HUES6 (cell line): ENCODE data around the gene GNRHR.

Experiments used
- H3K27ac ChIP-seq: 2 replicates; pipeline ENCODE4 v1.7.0; 2013; ENCODE audit warnings: low read depth, mild to moderate bottlenecking, low read length, inconsistent platforms
- H3K27me3 ChIP-seq: 2 replicates; pipeline ENCODE4 v1.6.1; 2013; ENCODE audit warnings: low read length; ENCODE audit not compliant: control insufficient read depth, insufficient read depth
- H3K36me3 ChIP-seq: 2 replicates; pipeline ENCODE4 v1.6.1; 2013; ENCODE audit warnings: low read length; ENCODE audit not compliant: control insufficient read depth, insufficient read depth
- H3K4me1 ChIP-seq: 2 replicates; pipeline ENCODE4 v1.6.1; 2013; ENCODE audit warnings: low read length; ENCODE audit not compliant: control insufficient read depth, insufficient read depth
- H3K4me3 ChIP-seq: 2 replicates; pipeline ENCODE4 v1.5.1; 2013; ENCODE audit warnings: low read depth, low read length
- H3K9ac ChIP-seq: one replicate; pipeline ENCODE4 v1.6.1; 2013; ENCODE audit warnings: mild to moderate bottlenecking, low read length
- H3K9me3 ChIP-seq: 2 replicates; pipeline ENCODE4 v1.6.1; 2013; ENCODE audit warnings: low read depth, low read length; ENCODE audit not compliant: control insufficient read depth, insufficient read depth

Gene GNRHR, protein sequence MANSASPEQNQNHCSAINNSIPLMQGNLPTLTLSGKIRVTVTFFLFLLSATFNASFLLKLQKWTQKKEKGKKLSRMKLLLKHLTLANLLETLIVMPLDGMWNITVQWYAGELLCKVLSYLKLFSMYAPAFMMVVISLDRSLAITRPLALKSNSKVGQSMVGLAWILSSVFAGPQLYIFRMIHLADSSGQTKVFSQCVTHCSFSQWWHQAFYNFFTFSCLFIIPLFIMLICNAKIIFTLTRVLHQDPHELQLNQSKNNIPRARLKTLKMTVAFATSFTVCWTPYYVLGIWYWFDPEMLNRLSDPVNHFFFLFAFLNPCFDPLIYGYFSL

GRCh38 chr4:67754288-67754687 lies at the start of gene GNRHR:
TSS of gene GNRHR (minus strand) at chr4:67754388. CDS start at chr4:67754335, 53 bp downstream.
- Histone ChIP-seq H3K9me3 (no peaks in the 10 kb centered on the region), H3K9ac (no peak within 1 kb of the TSS), H3K4me3 (no peak within 1 kb of the TSS)

GRCh38 chr4:67796810-67797209 lies 42.6 kb upstream of the GNRHR start:
- no peak overlapping the region for H3K9ac ChIP-seq
- H3K36me3 ChIP-seq: no peaks in the 10 kb centered on the region
- no peak overlapping the region for H3K4me3 ChIP-seq

More at GRCh38 chr4:67754288-67754687, at the start of gene GNRHR:
- Histone ChIP-seq H3K36me3 (no peaks in the 10 kb centered on the region), H3K4me1 (peaks cover 13% of the 10 kb centered on the region; the same call in 1 of the 2 replicates), H3K27ac (no peak within 1 kb of the TSS), H3K27me3 (no peaks in the 10 kb centered on the region)

GRCh38 chr4:67790721-67791120 lies 36.5 kb upstream of the GNRHR start:
- Histone ChIP-seq H3K4me3 (no peak overlapping the region), H3K27ac (no peak overlapping the region), H3K9me3 (no peaks in the 10 kb centered on the region)

More at GRCh38 chr4:67796810-67797209, 42.6 kb upstream of the GNRHR start:
- Histone ChIP-seq H3K4me1 (no peaks in the 10 kb centered on the region), H3K9me3 (no peaks in the 10 kb centered on the region), H3K27me3 (no peaks in the 10 kb centered on the region), H3K27ac (no peak overlapping the region)

GRCh38 chr4:67787311-67787710 lies 33.1 kb upstream of the GNRHR start:
- H3K27ac ChIP-seq: no peak overlapping the region

More at GRCh38 chr4:67790721-67791120, 36.5 kb upstream of the GNRHR start:
- no peaks in the 10 kb centered on the region for H3K27me3 ChIP-seq
- H3K9ac ChIP-seq: no peak overlapping the region
- no peaks in the 10 kb centered on the region for H3K36me3 ChIP-seq
- H3K4me1 ChIP-seq: no peaks in the 10 kb centered on the region

GRCh38 chr4:67785528-67785927 lies 31.3 kb upstream of the GNRHR start:
- no peak overlapping the region for H3K9ac ChIP-seq
- H3K9me3 ChIP-seq: no peaks in the 10 kb centered on the region
- H3K27ac ChIP-seq: no peak overlapping the region
- no peaks in the 10 kb centered on the region for H3K27me3 ChIP-seq
- no peaks in the 10 kb centered on the region for H3K36me3 ChIP-seq
- H3K4me3 ChIP-seq: no peak overlapping the region
- no peaks in the 10 kb centered on the region for H3K4me1 ChIP-seq

More at GRCh38 chr4:67787311-67787710, 33.1 kb upstream of the GNRHR start:
- no peaks in the 10 kb centered on the region for H3K4me1 ChIP-seq
- no peaks in the 10 kb centered on the region for H3K27me3 ChIP-seq
- H3K4me3 ChIP-seq: no peak overlapping the region
- no peaks in the 10 kb centered on the region for H3K9me3 ChIP-seq
- H3K9ac ChIP-seq: no peak overlapping the region
- no peaks in the 10 kb centered on the region for H3K36me3 ChIP-seq

- Histone ChIP-seq H3K27ac (no peak overlapping the region), H3K4me1 (no peaks in the 10 kb centered on the region), H3K9ac (no peak overlapping the region), H3K9me3 (no peaks in the 10 kb centered on the region), H3K4me3 (no peak overlapping the region), H3K27me3 (no peaks in the 10 kb centered on the region), H3K36me3 (no peaks in the 10 kb centered on the region)
Observed at GRCh38 chr4:67779631-67780030, 25.4 kb upstream of the GNRHR start.

DNA sequence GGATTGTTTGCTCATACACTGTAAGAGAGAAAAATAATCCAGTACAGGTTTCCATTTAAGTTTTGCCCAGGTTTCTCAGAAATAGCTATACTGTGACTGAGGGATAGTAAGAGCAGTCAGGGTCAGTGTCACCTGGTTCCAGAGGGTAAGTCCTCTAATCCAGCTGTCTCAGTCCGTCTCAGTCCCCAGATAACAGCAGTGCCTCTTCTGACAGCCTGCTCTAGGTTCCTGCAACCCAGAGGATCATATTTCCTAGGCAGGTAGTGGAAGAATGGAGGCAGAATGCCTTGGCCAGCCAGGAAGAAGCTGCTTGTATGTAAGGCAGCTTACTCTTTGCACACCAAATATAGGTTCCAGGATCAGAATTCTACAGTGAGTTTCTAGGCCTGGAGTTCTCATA lies 22.6 kb upstream of the GNRHR start:
- H3K27ac ChIP-seq: no peak overlapping the region
- no peak overlapping the region for H3K9ac ChIP-seq
- no peaks in the 10 kb centered on the region for H3K27me3 ChIP-seq
- no peaks in the 10 kb centered on the region for H3K9me3 ChIP-seq
- H3K4me1 ChIP-seq: no peaks in the 10 kb centered on the region
- H3K4me3 ChIP-seq: no peak overlapping the region
- no peaks in the 10 kb centered on the region for H3K36me3 ChIP-seq

DNA sequence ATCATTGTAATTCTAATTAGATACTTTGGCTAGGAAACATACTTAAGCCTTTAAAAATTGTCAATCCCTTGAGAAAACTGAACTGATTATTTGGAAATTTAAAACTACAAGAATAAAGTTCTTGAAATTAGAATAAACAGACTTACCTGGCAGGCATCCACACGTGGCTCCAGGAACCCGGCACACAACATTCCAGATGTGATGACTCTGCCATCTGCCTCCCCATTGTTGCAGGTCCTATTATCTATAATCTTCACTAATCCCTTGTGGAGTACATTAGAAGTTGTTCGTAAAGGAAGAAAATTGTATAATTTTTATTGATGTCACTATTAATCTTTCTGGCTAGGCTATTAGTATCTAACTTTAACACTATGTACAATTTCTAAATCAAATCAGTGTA lies 16.2 kb upstream of the GNRHR start:
- H3K36me3 ChIP-seq: no peaks in the 10 kb centered on the region
- H3K4me1 ChIP-seq: peaks cover 4% of the 10 kb centered on the region; the same call in 1 of the 2 replicates
- no peak overlapping the region for H3K27ac ChIP-seq
- no peaks in the 10 kb centered on the region for H3K27me3 ChIP-seq
- H3K9ac ChIP-seq: no peak overlapping the region
- no peak overlapping the region for H3K4me3 ChIP-seq
- H3K9me3 ChIP-seq: no peaks in the 10 kb centered on the region

GRCh38 chr4:67765928-67766327 lies 11.7 kb upstream of the GNRHR start:
- no peak overlapping the region for H3K27ac ChIP-seq
- H3K27me3 ChIP-seq: no peaks in the 10 kb centered on the region
- H3K4me3 ChIP-seq: no peak overlapping the region
- no peaks in the 10 kb centered on the region for H3K36me3 ChIP-seq
- H3K9ac ChIP-seq: no peak overlapping the region
- no peaks in the 10 kb centered on the region for H3K9me3 ChIP-seq
- H3K4me1 ChIP-seq: peaks cover 4% of the 10 kb centered on the region; the same call in 1 of the 2 replicates

- no peak overlapping the region for H3K4me3 ChIP-seq
- H3K27me3 ChIP-seq: no peaks in the 10 kb centered on the region
- H3K27ac ChIP-seq: no peak overlapping the region
- H3K9me3 ChIP-seq: no peaks in the 10 kb centered on the region
- no peaks in the 10 kb centered on the region for H3K36me3 ChIP-seq
- H3K4me1 ChIP-seq: peaks cover 3% of the 10 kb centered on the region; the same call in 1 of the 2 replicates
- no peak overlapping the region for H3K9ac ChIP-seq
Observed at GRCh38 chr4:67765401-67765800, 11.2 kb upstream of the GNRHR start.

GRCh38 chr4:67764183-67764582 lies 10.0 kb upstream of the GNRHR start:
- H3K9me3 ChIP-seq: no peaks in the 10 kb centered on the region
- no peaks in the 10 kb centered on the region for H3K27me3 ChIP-seq
- H3K4me1 ChIP-seq: no peaks in the 10 kb centered on the region
- H3K4me3 ChIP-seq: no peak overlapping the region
- no peak overlapping the region for H3K9ac ChIP-seq
- H3K27ac ChIP-seq: no peak overlapping the region
- H3K36me3 ChIP-seq: no peaks in the 10 kb centered on the region
